Urinary bladder (tissue), 4 donors: ENCODE results near the gene HNRNPK. TPM values are rescaled to one million over a fixed set of nuclear protein-coding genes. Genes with fewer than 3 reads are reported as not detected.
A peak's percentile ranks its signal among the peaks of the same experiment; 100 is the strongest.
"Not testable (repeated sequence)": the region's sequence is repeated elsewhere in the genome, so short reads cannot be mapped to it uniquely, and the experiment has no call there.

Experiments
- DNase-seq: peaks from one replicate; pipeline ENCODE4 v3.0.0-alpha.2; 2015; ENCODE audit errors: extremely low spot score
- H3K27ac ChIP-seq: one replicate; pipeline ENCODE4 v1.5.1; 2013; ENCODE audit warnings: low read depth, mild to moderate bottlenecking, moderate library complexity
- H3K36me3 ChIP-seq: one replicate; pipeline ENCODE4 v1.6.1; 2013; ENCODE audit warnings: mild to moderate bottlenecking, moderate library complexity; ENCODE audit not compliant: insufficient read depth
- H3K4me1 ChIP-seq: one replicate; pipeline ENCODE4 v1.6.1; 2013; ENCODE audit warnings: mild to moderate bottlenecking, moderate library complexity; ENCODE audit not compliant: insufficient read depth
- H3K4me3 ChIP-seq: one replicate; pipeline ENCODE4 v1.5.1; 2013; ENCODE audit warnings: low read depth, low read length
- WGBS: extraction: QIAGEN DNeasy Blood & Tissue Kit; methylation state at CpG from one replicate; pipeline ENCODE4 v1.1.7; 2013; 5-methylcytosine and 5-hydroxymethylcytosine counted together
- polyA plus RNA-seq: library from polyadenylated mRNA; stranded (reverse); fragments of 200-250 nt; gene quantifications from one replicate; pipeline ENCODE4 v1.2.3, GENCODE V29; 2013
- total RNA-seq: library from RNA; depleted of rRNA; stranded (reverse); fragments of >200 nt; gene quantifications from one replicate; pipeline ENCODE4 v1.2.3, GENCODE V29; 2014
- donor health status: healthy with polysubstance abuse.
- donor health status: healthy.

HNRNPK gene
- total and polyA plus RNA-seq, 2 donors, result 376 to 649 TPM

- no peaks in the 10 kb centered on the region for H3K36me3 ChIP-seq
Observed at GRCh38 chr9:83966209-83966582, 13.8 kb downstream of the HNRNPK start.

GRCh38 chr9:83965350-83966208 is 14.4 kb downstream of the HNRNPK start:
- Histone ChIP-seq H3K4me1 (no peaks in the 10 kb centered on the region), H3K4me3 (no peak overlapping the region), H3K36me3 (no peaks in the 10 kb centered on the region), H3K27ac (no peak overlapping the region)
- 54% methylated on average over 11 of the region's 11 CpGs for WGBS
- no peak for DNase-seq

More at GRCh38 chr9:83966209-83966582, 13.8 kb downstream of the HNRNPK start:
- no peak overlapping the region for H3K27ac ChIP-seq
- no peak overlapping the region for H3K4me3 ChIP-seq
- WGBS, result 89% methylated on average over 8 of the region's 8 CpGs
- H3K4me1 ChIP-seq, result no peaks in the 10 kb centered on the region
- DNase-seq, result no peak

GRCh38 chr9:83964973-83965349 is 15.1 kb downstream of the HNRNPK start:
- 52% methylated on average over 2 of the region's 2 CpGs for WGBS
- Histone ChIP-seq H3K4me3 (no peak overlapping the region), H3K27ac (no peak overlapping the region), H3K36me3 (no peaks in the 10 kb centered on the region), H3K4me1 (no peaks in the 10 kb centered on the region)
- DNase-seq, result no peak

- Histone ChIP-seq H3K36me3 (no peaks in the 10 kb centered on the region), H3K4me1 (no peaks in the 10 kb centered on the region), H3K27ac (no peak overlapping the region), H3K4me3 (no peak overlapping the region)
- no peak for DNase-seq
- 59% methylated on average over 3 of the region's 3 CpGs for WGBS
Observed at GRCh38 chr9:83962165-83962564, 17.9 kb downstream of the HNRNPK start.

- no peaks in the 10 kb centered on the region for H3K36me3 ChIP-seq
- H3K27ac ChIP-seq, result no peak overlapping the region
- no peak overlapping the region for H3K4me3 ChIP-seq
- H3K4me1 ChIP-seq, result no peaks in the 10 kb centered on the region
- 87% methylated on average over 5 of the region's 5 CpGs for WGBS
- no peak for DNase-seq
Observed at GRCh38 chr9:83960991-83961390, 19.0 kb downstream of the HNRNPK start.

- no peaks in the 10 kb centered on the region for H3K36me3 ChIP-seq
- no peak overlapping the region for H3K27ac ChIP-seq
- whole genome bisulfite sequencing, result 37% methylated on average over 4 of the region's 4 CpGs
- H3K4me1 ChIP-seq, result peaks cover 3% of the 10 kb centered on the region
- H3K4me3 ChIP-seq, result no peak overlapping the region
- DNase-seq, result no peak
Observed at GRCh38 chr9:83959061-83959460, 21.0 kb downstream of the HNRNPK start.

GRCh38 chr9:83957248-83957513 is 22.8 kb downstream of the HNRNPK start:
- H3K36me3 ChIP-seq, result no peaks in the 10 kb centered on the region
- WGBS, result 75% methylated on average over 4 of the region's 4 CpGs
- no peak for DNase-seq
- no peak overlapping the region for H3K27ac ChIP-seq
- H3K4me1 ChIP-seq, result peaks cover 3% of the 10 kb centered on the region
- peak overlapping the region; percentile 51 for H3K4me3 ChIP-seq

- DNase-seq, result peak; percentile 29
- peak overlapping the region; percentile 51 for H3K4me3 ChIP-seq
- 2% methylated on average over 57 of the region's 57 CpGs for WGBS
- H3K27ac ChIP-seq, result peak overlapping the region; percentile 73
- H3K36me3 ChIP-seq, result no peaks in the 10 kb centered on the region
- peaks cover 3% of the 10 kb centered on the region for H3K4me1 ChIP-seq
Observed at GRCh38 chr9:83956436-83957247, 23.4 kb downstream of the HNRNPK start.

GRCh38 chr9:83956086-83956435 is 24.0 kb downstream of the HNRNPK start:
- Histone ChIP-seq H3K36me3 (no peaks in the 10 kb centered on the region), H3K4me3 (peak overlapping the region; percentile 51), H3K4me1 (peaks cover 3% of the 10 kb centered on the region), H3K27ac (peak overlapping the region; percentile 73)
- 10% methylated on average over 23 of the region's 23 CpGs for WGBS
- no peak for DNase-seq

GRCh38 chr9:83948096-83948495 is 31.9 kb downstream of the HNRNPK start:
- H3K4me3 ChIP-seq, H3K36me3 ChIP-seq, H3K27ac ChIP-seq, H3K4me1 ChIP-seq, DNase-seq: not testable (repeated sequence)
- WGBS, result 97% methylated on average over 39 of the region's 39 CpGs

- WGBS, result 89% methylated on average over 5 of the region's 5 CpGs
- H3K36me3 ChIP-seq, result no peaks in the 10 kb centered on the region
- H3K4me3 ChIP-seq, result no peak overlapping the region
- H3K4me1 ChIP-seq, result no peaks in the 10 kb centered on the region
- no peak for DNase-seq
- H3K27ac ChIP-seq, result no peak overlapping the region
Observed at GRCh38 chr9:83940590-83941303, 39.3 kb downstream of the HNRNPK start.

- Histone ChIP-seq H3K36me3 (no peaks in the 10 kb centered on the region), H3K4me1 (no peaks in the 10 kb centered on the region), H3K27ac (no peak overlapping the region), H3K4me3 (no peak overlapping the region)
- WGBS, result 37% methylated on average over 1 of the region's 1 CpG
- no peak for DNase-seq
Observed at GRCh38 chr9:83937861-83938455, 42.1 kb downstream of the HNRNPK start.

- Histone ChIP-seq H3K36me3 (no peaks in the 10 kb centered on the region), H3K4me1 (no peaks in the 10 kb centered on the region), H3K4me3 (no peak overlapping the region), H3K27ac (no peak overlapping the region)
- DNase-seq, result no peak
- whole genome bisulfite sequencing, result 91% methylated on average over 6 of the region's 6 CpGs
Observed at GRCh38 chr9:83936523-83936922, 43.5 kb downstream of the HNRNPK start.
